ENCODE results near the gene SCN8A. TPM values are rescaled to one million over a fixed set of nuclear protein-coding genes. Genes with fewer than 3 reads are reported as not detected.
A peak's percentile ranks its signal among the peaks of the same experiment; 100 is the strongest.
"Not testable (repeated sequence)": the region's sequence is repeated elsewhere in the genome, so short reads cannot be mapped to it uniquely, and the experiment has no call there.

Gene SCN8A
- total RNA-seq, 1 donor: 0.54 TPM

DNA sequence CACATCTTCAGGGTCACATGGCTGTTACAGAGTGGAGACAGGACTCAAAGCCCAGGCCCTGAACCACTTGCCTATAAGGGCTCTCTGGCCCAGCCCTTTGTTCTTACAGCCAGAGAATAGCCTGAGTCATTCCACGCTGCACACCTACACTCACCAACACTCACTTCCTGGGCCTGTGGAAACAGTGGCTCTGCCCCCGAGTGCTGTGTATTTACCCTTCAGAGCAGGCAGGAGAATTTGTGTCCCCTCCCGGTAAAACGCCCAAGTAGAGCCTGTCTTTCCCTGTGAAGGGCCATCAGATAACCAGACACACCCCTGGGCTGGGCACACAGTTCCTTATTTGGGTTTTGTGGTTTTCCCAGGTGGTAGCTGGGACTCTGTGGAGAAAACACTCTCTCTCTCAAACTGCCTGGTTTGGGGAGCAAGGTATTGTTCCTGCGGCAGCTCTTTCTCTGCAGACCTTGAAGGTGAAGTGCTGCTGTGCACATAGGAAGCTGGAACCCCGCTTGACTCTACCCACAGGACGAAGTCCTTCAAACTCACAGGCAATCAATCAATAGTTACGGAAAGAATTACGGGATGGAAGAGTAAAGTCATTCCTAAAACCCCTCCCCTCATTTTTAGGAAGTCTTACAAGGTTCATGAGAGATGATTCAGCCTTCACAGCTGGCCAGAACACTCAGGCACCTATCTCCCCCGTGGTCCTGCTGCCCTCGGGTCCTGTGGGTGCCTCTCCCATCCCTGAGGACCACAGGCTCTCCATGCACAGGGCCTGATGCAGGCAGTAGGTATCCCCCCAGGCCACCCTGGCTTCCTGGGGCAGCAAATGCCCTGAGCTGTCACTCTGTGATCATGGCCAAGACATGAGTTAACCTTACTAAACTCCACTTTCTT, 237.1 kb downstream of the SCN8A start:
- peak in 2 of 3 donors; percentile 42 to 45 for DNase-seq (ENCODE audit: low read depth in 2 of 3, low spot score in 2 of 3)

DNA sequence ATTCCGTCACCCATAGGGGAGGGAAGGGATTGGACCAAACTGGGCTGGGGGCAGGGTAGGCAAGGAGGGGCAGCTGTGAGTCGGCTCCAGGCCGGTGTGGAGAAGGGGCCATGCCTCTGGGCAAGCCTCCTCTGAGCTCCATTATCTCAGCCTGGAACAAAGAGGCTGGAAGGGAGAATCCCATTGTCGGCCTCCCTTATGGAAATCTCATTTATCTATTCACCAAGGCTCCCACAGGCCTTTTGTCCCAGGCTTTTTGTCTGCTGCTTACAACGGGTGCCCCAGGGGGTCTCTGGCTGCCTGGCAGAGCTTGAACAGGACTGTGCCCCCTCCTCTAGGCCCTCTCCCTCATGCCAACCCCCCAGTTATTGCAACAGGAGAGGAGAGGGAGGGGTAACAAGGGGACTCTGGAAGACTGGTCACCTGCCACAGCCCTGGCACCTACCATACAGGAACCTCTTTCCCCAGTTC, 238.0 kb downstream of the SCN8A start:
- no peak for DNase-seq (ENCODE audit: low read depth in 2 of 3, low spot score in 2 of 3)

DNA sequence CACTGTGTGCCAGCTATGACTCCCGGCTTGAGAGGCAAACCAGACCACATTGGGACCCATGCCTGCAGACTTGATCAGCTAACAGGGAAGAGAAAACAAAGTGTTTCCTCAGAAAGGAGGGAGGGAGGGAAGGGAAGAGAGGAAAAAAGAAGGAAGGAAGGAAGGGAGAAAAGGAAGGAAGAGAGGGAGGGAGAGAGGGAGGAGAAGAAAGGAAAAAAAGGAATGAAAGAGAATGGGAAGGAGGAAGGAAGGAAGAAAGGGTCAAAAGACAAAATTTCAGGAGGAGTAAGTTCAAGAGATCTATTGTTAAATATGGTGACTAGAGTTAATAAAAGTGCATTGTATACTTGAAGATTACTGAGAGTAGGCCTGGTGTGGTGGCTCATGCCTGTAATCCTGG, 238.6 kb downstream of the SCN8A start:
- no peak for DNase-seq (ENCODE audit: low read depth in 2 of 3, low spot score in 2 of 3)

DNA sequence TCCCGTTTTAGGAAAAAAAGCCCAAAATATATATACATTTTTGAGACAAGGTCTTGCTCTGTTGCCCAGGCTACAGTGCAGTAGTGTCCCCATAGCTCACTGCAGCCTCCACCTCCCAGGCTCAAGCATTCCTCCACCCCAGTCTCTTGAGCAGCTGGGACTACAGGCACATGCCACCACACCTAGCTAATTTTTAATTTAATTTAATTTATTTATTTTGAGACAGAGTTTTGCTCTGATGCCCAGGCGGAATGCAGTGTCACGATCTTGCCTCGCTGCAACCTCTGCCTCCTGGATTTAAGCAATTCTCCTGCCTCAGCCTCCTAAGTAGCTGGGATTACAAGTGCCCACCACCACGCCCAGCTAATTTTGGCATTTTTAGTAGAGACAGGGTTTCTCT, 240.8 kb downstream of the SCN8A start:
- not testable (repeated sequence) for DNase-seq (ENCODE audit: low read depth in 2 of 3, low spot score in 2 of 3)

DNA sequence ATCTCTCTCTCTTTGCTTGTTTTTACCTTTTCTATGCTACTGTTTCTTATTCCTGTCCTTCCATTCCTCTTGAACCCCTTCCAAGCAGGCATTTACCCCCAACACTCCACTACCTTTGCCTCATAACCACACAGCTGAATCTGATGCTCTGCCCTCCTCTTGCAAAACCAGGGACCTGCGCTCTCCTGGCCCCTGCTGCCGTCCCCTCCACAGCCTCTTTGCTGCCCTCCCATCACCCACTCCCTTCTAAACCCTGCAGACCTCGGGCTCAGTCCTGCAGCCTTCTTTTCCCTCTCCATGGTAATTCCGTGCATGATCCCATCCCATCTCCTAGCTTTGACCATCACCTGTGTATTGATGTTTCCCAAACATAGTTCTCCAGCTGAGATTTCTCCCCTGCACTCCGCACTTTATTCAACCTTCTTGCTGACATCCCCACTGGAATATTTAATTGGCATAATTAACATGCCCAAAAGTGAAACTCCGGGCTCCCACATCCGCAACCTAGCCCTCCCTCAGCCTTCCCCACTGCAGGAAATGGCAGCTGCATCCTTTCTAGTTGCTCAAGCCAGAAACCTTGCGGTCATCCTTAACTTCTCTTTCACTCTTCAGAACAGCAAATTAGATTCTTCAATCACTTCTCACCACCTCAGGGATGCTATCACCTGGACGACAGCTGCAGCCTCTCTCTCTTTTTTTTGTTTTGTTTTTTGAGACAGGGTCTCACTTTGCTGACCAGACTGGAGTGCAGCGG, 241.5 kb downstream of the SCN8A start:
- peak in 2 of 3 donors; percentile 76 to 91 for DNase-seq (ENCODE audit: low read depth in 2 of 3, low spot score in 2 of 3)

DNA sequence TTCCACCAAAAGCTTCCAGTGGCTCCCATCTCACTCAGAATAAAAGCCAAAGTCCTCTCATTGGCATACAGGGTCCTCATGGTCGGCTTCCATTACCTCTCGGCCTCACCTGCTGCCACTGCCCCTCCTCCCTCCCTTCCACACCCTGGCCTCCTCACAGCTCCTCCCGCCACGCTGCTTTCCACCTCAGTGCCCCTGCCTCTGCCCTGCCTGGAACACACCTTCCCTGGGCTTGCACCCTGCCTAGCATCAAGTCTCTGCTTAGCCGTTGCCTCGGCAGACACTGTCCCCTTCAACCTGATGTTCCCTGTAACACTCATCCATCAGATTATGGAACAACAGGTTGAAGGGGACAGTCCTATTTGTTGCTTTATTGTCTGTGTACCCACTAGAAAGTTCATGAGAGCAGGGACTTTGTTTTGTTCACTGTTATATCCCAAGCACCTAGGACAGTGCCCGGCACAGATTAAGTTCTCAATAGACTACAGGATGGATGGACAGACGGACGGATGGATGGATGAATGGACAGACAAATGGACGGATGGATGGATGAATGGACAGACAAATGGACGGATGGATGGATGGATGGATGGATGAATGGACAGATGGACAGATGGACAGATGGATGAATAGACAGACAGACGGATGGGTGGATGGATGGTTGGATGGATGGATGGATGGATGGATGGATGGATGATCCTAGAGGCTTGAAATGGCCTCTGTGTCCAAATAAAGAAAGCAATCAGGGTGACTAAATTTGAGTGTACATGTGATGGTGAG, 242.6 kb downstream of the SCN8A start:
- no peak for DNase-seq (ENCODE audit: low read depth in 2 of 3, low spot score in 2 of 3)

DNA sequence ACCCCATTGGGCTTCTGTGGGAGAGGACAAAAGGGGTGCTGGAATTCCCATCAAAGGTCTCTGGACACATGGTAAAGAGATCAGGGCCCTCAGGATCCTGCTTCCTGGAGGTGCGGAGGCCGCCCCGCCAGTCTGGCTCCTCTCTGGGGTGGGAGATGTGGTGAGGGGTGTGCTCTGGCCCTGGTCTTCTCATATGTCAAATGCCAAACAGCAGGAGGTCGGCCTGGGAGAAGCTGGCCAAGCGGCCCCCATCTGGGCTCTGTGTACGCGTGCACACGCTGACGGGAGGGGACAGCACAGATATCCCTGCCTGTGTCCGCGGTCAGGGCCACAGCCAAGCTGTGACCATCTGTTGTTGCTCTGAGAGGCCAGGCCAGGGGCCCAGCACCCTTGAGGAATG, 243.4 kb downstream of the SCN8A start:
- no peak for DNase-seq (ENCODE audit: low read depth in 2 of 3, low spot score in 2 of 3)

DNA sequence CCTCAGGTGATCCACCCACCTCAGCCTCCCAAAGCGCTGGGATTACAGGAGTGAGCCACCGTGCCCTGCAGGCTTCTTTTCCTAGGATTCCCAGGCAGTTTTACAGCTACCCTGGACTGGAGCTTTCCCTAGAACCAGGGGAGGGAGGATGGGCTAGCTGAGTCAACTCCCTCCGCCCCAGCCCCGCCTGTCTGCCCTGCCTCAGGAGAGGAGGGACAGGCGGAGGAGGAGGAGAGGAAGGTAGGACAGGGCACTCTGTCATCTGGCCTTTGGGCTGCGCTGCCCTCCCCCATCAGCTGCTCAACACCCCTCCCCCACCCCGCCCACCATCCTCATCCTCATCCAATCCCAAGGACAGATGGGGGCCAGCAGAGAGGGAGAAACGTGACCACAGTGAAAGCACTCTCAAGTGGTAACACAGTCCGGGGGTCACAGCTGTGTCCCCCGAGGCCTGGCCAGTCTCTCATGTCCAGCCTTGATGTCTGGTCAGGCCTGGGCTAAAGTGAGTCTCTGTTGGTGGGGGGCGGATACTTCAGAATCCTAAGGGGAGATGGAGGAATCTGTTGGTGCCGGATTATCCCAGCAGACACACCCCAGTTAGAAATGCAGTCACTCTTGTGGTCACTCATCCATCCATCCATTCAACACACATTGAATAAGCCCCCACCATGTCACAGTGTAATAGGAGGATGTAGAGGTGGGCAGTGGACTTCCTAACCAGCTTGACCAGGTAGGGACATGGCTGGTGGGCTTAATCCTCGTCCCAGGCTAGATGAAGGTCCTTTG, 245.2 kb downstream of the SCN8A start:
- DNase-seq (ENCODE audit: low read depth in 2 of 3, low spot score in 2 of 3): no peak

DNA sequence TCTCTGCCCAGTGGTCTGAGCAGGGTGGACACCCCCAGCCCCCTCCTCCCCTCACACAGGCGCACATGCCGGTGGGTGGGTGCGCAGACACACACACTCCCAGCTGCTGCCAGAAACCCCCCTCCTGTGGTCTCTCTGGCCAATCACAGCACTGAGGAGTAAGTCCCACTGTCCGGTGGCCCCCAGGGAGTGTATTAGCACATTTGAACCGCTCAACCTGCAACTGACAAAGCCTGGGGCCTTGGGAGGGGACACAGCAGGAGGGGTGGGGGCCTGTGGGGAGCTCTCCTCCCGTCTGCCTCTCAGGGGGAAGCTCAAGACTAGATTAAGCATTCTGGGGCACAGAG, 245.8 kb downstream of the SCN8A start:
- no peak for DNase-seq (ENCODE audit: low read depth in 2 of 3, low spot score in 2 of 3)

DNA sequence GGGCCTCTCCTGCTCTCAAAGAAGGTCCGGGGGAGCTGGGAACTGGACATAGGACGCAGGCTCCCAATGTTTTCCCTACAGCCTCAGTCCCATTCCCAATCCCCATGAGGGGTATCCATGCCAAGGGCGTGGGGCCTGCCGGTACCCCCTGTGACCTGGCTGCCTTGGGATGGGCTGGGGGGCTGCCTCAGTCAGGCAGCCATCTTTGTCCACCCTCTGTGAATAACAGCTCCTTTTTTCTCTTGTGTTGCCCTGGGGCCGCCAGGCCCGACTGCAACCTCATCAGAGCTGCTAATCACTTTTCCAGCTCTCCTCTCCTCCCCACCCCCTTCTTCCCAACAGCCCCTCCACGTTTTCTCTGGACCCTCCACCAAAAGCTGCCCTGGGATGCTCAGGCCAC, 246.3 kb downstream of the SCN8A start:
- no peak for DNase-seq (ENCODE audit: low read depth in 2 of 3, low spot score in 2 of 3)

DNA sequence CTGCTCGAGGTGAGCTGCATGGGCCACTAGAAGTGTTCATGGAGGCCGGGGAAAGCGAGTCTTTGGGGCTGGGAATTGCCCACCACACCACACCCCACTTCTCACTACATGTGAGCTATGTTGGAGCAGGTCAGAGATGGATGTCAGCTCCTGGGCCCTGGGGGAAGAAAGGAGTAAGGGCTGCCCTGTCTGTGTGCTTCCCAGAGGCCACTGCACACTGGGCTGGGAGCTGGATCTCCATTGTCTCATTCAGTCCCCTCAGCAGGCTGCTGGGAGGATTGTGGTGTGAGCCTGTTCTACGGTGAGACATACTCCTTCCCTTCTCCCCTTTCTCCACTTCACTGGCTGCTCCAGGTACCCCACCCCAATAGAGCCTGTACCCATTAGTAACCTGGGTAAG, 247.0 kb downstream of the SCN8A start:
- no peak for DNase-seq (ENCODE audit: low read depth in 2 of 3, low spot score in 2 of 3)

DNA sequence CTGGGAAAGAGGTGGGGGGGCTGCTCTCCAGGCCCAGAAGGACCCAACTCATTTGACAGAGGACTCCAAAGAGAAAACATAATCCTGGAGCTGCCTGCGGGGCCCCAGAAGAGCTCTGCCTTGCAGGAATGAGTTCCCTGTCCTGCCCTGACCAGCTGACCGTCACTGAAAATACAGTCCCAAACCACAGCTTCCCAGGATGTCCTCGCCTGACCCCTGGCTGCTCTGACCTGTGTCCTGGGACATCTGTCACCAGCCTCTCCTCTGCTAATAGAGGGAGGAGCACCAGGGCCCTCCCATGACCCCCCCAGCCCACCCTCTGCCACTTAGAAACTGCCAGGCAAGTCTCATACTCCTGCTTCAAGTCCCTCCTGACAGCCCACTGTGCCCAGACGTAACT, 247.7 kb downstream of the SCN8A start:
- DNase-seq (ENCODE audit: low read depth in 2 of 3, low spot score in 2 of 3): no peak

DNA sequence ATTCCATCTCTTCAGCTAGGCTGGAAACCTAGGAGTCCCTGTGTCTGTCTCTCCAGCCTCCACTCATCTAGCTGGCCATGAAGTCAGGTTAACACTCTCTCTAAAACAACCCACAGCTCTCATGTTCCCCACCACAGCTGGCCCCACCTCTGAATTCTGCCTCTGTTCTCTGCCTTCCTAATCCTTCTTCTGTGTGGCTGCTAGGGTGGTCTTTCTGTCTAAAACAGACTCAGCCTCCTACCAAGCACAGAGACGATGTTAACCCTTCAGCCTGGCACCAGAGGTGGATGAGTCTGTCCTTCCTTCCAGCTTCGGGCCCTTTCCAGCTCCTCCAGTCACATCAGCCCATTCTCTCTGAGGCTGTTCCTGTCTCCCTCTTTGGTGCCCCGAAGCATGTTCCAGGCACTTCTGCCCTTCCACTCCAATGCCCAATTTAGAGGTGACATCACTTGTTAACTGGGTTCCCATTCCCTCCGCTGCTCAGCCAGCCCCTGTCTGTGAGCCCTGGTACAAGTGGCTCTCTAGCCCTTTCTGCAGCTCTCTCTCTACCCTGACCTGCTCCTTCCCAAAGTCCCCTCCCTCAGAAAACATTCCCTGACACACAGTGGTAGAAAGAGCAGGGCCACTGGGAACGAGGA, 248.4 kb downstream of the SCN8A start:
- no peak for DNase-seq (ENCODE audit: low read depth in 2 of 3, low spot score in 2 of 3)

DNA sequence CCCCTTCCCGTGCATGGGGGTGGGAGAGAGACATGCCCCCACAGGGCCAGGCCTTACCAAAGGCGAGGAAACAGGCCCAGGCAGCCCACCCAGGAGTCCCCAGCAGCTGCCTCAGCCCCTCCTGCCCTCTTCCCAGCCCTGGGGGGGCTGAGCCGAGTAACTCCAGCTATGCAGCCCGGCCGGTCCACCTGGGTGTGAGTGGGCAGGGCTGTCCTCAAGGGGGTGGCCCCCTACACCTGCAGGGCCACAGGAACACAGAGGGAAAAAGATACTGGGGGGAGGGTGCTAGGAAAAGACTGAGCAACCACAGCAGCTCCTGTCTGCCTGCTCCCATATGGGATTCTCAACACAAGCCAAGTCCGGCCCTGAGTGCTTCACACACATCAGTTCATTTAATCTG, 249.9 kb downstream of the SCN8A start:
- no peak for DNase-seq (ENCODE audit: low read depth in 2 of 3, low spot score in 2 of 3)

DNA sequence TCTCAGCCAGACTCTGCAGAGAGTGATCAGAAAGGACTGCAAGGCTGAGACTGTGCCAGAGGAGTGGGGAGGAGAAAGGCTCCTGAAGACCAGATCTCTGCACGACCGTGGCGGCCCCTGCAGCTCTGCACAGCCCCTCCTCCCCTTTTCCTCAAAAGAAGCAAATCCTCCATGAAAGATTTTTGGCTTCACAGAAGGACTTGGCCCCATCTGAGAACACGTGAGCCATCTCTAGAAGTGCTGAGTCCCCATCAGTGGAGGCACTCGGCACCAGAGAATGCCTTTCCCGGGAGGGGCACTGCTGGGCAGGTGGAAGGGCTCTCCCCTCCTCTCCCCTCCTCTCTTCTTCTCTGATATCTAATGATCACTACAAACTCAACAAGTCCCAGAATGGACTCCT, 250.7 kb downstream of the SCN8A start:
- DNase-seq (ENCODE audit: low read depth in 2 of 3, low spot score in 2 of 3): no peak

DNA sequence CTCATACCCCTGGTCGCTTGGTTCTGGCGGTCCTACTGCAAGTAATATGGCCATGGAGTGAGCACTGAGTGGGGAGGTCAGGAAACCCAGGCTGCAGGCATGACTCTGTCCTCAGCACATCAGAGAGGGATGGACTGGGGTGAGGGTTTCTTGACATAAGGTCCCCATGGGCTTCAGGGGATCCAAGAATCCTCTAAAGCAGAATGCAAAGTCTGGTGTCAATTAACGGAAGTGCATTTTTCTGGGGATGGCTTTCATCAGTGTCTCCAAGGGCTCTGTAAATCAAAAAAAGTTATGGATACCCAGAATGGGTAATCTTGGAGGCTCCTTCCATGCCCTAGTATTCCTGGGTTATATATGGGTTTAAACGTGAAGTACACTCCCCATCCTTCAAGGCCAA, 253.8 kb downstream of the SCN8A start:
- DNase-seq (ENCODE audit: low read depth in 2 of 3, low spot score in 2 of 3): no peak

DNA sequence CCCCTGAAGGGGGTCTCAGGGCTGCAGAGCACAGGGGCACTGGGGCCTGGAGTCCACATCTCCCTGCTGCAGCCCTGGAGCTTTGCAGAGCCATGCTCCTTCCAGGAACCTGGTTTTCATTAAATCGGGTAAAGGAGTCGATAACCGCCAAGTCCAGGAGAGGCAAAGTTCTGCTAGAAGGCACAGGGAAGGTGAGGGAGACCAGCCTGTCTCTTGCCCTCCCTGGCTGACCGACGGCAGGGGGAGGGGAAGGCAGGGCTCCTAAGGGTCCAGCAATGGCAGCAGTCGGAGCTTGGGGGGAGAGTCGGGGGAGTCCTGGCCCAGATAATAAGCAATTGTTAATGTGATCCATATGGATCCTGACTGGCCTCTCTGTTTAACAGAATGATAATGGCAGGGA, 254.4 kb downstream of the SCN8A start:
- DNase-seq (ENCODE audit: low read depth in 2 of 3, low spot score in 2 of 3): no peak

DNA sequence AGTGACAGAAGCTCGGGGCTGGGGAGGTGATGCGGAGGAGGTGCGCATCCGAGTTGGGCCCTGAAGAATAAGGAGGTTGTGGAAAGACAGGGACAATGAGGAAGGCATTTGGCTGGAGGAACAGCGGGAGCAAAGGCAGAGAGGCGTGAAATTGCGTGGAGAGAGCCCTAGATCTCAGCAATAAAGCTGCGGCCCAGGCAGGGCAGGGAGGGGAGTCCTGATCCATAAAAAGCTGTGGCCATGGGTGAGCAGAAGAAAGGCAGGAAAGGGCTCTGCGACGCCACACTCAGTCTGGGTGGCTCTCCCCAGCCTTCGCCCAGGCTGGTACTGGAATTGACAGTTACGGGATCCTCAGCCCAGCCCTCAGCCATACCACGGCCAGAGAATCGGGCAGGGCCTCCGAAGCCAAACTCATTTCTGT, 255.2 kb downstream of the SCN8A start:
- DNase-seq (ENCODE audit: low read depth in 2 of 3, low spot score in 2 of 3): no peak

DNA sequence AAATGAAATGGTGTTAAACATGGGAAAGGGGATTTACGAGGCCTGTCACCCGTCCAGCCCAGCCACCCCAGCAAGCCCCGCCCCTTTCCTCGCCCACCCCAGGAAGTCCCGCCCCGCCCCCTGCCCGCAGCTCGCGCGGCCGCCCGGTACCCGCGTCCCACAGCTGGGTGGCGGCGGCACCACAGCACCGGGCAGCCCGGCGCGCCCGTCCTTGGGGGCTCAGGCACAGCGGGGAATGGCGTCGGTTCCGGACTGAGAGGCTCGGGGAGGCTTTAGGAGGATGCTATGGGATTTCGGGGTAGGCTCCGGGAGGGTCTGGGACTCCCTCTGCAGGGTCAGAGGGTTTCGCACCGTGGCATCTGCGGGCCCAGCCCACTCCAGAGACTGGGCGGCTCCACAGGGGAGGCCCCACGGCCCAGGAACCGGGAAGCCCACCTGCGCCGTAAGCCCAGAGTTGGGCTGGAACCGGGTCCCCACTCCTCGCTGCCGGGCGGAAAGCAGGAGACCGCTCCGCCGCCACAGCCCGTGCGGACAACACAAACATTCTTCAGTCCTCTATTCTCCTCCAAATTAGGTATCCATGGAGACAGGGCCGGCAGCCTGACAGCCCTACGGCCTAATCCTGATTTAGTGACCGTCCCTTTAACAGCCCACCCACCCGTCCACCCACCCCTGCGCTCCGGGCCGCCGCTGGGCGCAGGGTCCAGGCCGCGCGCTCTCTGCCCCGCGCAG, 256.0 kb downstream of the SCN8A start:
- DNase-seq (ENCODE audit: low read depth in 2 of 3, low spot score in 2 of 3): peak in 2 of 3 donors; percentile 57 to 64

Measured in hematopoietic multipotent progenitor cell (in vitro differentiated cells).